Mammary epithelial cell (primary cell): ENCODE data around the gene HBG1.

ENCODE experiments used
- EZH2 ChIP-seq: IDR thresholded peaks from 2 replicates; pipeline ENCODE4 v1.6.1; 2012; ENCODE audit warnings: low read length, inconsistent platforms, borderline replicate concordance
- TF ChIP-seq, protein P1 (sequence below), 2 donors: IDR thresholded peaks in 1 of 2; conservative IDR thresholded peaks in 1 of 2; 2 replicates each; pipeline ENCODE4 v1.5.1; 2011 to 2012; ENCODE audit warnings: inconsistent platforms in 2 of 2, low read length in 2 of 2, mild to moderate bottlenecking in 2 of 2, control low read depth in 1 of 2, low read depth in 1 of 2; ENCODE audit not compliant: insufficient read depth in 1 of 2; ENCODE audit errors: extremely low read depth in 1 of 2

- TF ChIP-seq, protein P1, sequence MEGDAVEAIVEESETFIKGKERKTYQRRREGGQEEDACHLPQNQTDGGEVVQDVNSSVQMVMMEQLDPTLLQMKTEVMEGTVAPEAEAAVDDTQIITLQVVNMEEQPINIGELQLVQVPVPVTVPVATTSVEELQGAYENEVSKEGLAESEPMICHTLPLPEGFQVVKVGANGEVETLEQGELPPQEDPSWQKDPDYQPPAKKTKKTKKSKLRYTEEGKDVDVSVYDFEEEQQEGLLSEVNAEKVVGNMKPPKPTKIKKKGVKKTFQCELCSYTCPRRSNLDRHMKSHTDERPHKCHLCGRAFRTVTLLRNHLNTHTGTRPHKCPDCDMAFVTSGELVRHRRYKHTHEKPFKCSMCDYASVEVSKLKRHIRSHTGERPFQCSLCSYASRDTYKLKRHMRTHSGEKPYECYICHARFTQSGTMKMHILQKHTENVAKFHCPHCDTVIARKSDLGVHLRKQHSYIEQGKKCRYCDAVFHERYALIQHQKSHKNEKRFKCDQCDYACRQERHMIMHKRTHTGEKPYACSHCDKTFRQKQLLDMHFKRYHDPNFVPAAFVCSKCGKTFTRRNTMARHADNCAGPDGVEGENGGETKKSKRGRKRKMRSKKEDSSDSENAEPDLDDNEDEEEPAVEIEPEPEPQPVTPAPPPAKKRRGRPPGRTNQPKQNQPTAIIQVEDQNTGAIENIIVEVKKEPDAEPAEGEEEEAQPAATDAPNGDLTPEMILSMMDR (conservative IDR thresholded peaks at IDR 0.05 in 1 of 2, IDR thresholded peaks at IDR 0.05 in 1 of 2; ENCODE audit: extremely low read depth in 1 of 2, insufficient read depth in 1 of 2, low read depth in 1 of 2, low read length in 2 of 2): no peak
- TF ChIP-seq EZH2: no peak
Measured at GRCh38 chr11:5228124-5228523, 21.5 kb downstream of the HBG1 start.
